GM10248 (cell line): ENCODE data around the gene ACADVL.
A peak's percentile ranks its signal among the peaks of the same experiment; 100 is the strongest.

ENCODE experiments used
- CTCF ChIA-PET: fragments of 300-600 bp; sonication (Branson Sonifier 250); formaldehyde crosslinking; extraction: SDS; loops from one replicate; lab custom pipeline; 2021; ENCODE audit warnings: antibody characterized with exemption; lab: Yijun Ruan, JAX
- POLR2A ChIA-PET: fragments of 350-650 bp; sonication (Branson Sonifier 250); formaldehyde crosslinking; extraction: SDS; loops from one replicate; lab custom pipeline; 2020; ENCODE audit warnings: antibody characterized with exemption; lab: Yijun Ruan, JAX
- DNase-seq: peaks from one replicate; pipeline ENCODE4 v3.0.0; 2012; ENCODE audit errors: extremely low spot score
- TF ChIP-seq, protein P1 (sequence below): IDR thresholded peaks from 2 replicates; pipeline ENCODE4 v1.5.1; 2012; ENCODE audit warnings: mild to moderate bottlenecking, low read depth; ENCODE audit errors: extremely low read depth, missing control alignments, control extremely low read depth

The ACADVL gene

DNA sequence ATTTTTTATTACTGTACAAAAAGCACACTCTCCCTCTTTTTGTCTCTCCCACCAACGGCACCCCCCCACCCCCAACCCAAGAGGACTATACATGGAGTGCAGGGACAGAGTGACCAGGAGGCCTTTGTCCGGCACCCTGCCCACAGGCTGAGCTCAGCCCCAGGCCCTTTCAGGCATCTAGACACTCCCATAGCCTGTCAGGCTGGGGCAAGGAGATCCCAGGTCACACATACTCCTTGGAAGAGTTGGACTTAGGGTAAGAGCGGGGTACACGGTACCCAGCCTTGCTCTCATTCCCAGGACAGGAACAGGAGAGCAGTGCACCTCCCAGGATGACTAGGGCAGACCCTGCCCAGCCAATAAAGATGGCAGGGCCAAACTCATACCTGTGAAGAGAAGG lies 40.4 kb downstream of the ACADVL start:
- TF ChIP-seq, protein P1, sequence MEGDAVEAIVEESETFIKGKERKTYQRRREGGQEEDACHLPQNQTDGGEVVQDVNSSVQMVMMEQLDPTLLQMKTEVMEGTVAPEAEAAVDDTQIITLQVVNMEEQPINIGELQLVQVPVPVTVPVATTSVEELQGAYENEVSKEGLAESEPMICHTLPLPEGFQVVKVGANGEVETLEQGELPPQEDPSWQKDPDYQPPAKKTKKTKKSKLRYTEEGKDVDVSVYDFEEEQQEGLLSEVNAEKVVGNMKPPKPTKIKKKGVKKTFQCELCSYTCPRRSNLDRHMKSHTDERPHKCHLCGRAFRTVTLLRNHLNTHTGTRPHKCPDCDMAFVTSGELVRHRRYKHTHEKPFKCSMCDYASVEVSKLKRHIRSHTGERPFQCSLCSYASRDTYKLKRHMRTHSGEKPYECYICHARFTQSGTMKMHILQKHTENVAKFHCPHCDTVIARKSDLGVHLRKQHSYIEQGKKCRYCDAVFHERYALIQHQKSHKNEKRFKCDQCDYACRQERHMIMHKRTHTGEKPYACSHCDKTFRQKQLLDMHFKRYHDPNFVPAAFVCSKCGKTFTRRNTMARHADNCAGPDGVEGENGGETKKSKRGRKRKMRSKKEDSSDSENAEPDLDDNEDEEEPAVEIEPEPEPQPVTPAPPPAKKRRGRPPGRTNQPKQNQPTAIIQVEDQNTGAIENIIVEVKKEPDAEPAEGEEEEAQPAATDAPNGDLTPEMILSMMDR, result no peak
- no peak for DNase-seq
- CTCF ChIA-PET, result interaction anchor here (0.9 to 1.6 kb wide), 2 partner anchors 32 to 36 kb away, joined by 4 to 5 read pairs; no protein-coding TSS in a partner anchor
- POLR2A ChIA-PET, result interaction anchor here (1.5 kb wide), 1 partner anchor 25 kb away, joined by 3 read pairs; no protein-coding TSS in a partner anchor

GRCh38 chr17:7260651-7261378 lies 41.1 kb downstream of the ACADVL start:
- CTCF ChIA-PET, result interaction anchor here (1.6 kb wide), 2 partner anchors 31 to 36 kb away, joined by 4 to 6 read pairs; no protein-coding TSS in a partner anchor
- no peak for DNase-seq
- TF ChIP-seq, protein P1, result no peak
- POLR2A ChIA-PET, result interaction anchor here (0.6 kb wide), 1 partner anchor 135 kb away, joined by 3 read pairs; no protein-coding TSS in a partner anchor

- TF ChIP-seq, protein P1, result no peak
- POLR2A ChIA-PET, result interaction anchor here (0.6 kb wide), 2 partner anchors 68 to 134 kb away, joined by 3 read pairs; partner anchors contain the start of gene NEURL4
- peak; percentile 59 for DNase-seq
Measured at GRCh38 chr17:7261379-7262191, 41.8 kb downstream of the ACADVL start.

DNA sequence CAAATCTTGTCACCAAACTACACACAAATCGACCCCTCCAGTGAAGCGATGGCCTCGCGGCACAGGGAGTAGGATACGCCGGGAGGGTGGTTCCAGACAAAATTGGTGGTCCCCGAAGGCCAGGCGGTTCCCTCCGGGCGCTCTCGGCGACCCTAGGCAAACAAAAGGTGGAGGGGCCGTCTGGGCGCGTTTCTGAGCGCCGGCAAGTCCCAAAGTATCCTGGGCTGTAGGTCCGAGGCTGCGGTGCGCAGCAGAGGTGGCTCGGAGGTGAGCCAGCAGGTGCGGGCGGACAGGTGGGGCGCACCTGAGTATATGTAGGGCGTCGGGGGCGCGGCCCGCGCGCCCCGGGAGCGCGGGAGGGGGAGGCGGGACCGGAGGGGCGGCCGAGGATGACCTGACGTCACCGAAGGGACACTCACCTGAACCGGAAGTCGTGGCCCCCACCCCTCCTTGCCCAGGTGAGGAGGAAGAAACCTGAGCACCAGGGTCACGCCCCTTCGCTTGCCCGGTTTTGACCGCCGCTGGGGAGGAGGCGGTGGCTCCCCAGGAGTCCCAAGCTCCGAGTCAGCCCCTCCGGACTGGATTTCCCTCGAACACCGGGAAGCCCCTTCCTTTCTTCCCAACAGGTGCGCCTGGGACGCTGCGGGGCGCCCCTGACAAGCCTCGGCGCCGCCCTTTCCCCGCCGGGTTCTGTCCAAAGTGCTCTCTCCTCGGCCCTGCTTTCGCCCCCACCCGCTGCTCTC lies 42.6 kb downstream of the ACADVL start, which contains the start of gene CLDN7:
Gene CLDN7, minus strand, starts transcription at position 287 of the 743 bp plus-strand sequence. CDS start 435 bp downstream, outside the sequence.
- no peak for DNase-seq
- ChIA-PET CTCF (interaction anchor here (1.6 kb wide), 1 partner anchor 34 kb away, joined by 6 read pairs; no protein-coding TSS in a partner anchor), POLR2A (no interaction called here)
- TF ChIP-seq, protein P1, result no peak

More at GRCh38 chr17:7261379-7262191, 41.8 kb downstream of the ACADVL start:
- CTCF ChIA-PET, result interaction anchor here (1.6 kb wide), 1 partner anchor 35 kb away, joined by 6 read pairs; no protein-coding TSS in a partner anchor

DNA sequence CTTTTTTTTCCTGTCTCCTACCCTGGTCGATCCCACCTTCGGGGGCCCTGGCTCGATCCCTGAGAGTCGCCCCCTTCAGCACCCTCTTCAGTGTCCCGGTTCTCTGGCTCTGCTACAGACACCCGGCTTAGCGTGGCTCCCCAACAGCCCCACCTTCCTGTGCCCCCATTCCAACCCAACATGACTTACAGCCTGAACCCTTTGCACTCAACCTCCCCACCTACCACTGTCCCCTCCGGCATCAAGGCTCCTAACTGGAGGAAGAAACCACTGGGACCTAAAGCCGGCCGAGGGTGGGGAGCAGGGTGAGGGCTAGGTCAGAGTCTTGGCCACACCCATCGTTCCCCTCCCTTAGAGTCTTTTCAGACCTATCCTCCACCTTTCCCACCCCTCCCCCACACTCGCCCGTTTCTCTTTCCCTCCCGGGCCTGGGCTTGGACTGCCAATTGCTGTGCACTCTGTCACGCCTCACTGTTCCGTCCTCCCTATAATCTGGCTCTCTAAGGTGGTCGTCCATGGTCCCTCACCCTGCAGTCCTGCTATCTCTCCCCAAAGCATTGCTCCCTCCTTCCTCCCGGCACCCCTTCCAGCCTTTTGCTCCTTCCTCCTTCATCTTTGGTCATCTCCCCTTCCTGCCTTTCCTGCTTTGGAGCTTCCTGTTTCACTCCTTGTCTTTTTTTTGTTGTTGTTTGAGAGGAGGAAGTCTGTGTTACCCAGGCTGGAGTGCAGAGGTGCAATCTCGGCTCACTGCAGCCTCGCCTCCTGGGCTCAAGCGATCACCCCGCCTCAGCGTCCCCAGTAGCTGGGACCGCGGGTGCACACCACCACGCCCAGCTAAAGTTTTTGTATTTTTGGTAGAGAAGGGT lies 43.4 kb downstream of the ACADVL start:
- DNase-seq, result peak; percentile 38
- TF ChIP-seq, protein P1, result no peak
- ChIA-PET POLR2A (no interaction called here), CTCF (interaction anchor here (2.3 kb wide), 1 partner anchor 33 kb away, joined by 9 read pairs; no protein-coding TSS in a partner anchor)
